ENCODE data around the gene ZNF281. TPM values are rescaled to one million over a fixed set of nuclear protein-coding genes. Genes with fewer than 3 reads are reported as not detected.

Gene ZNF281
- polyA plus RNA-seq, 2 of the 4 experiments (the other 2 are of a cell fraction): 33.7 to 39.1 TPM

DNA sequence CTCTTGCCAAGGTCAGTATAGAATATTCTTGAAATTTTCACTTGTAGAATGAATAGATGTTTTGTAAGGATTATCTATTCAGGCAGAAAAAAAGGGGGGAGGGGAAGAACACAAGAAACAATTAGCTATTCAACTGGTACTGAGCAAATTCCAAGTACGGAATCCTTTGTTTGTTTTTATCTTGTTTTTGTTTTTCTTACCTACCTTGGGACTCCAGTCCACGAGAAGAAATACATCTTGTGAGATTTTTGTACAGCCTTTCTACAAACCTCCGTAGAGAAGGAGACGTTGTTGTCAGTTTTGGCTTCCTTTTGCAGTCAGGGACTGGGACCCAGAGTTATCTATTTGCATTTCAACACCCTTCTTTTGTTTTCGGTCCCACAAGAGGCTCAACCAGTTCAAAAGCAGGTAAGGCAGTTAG, 36.0 kb downstream of the ZNF281 start:
- ATAC-seq (no peak), FAIRE-seq (no peak), DNase-seq (ENCODE audit: low read depth in 1 of 2, low spot score in 1 of 2) (no peak)
- ChIA-PET POLR2A (interaction anchor here (1.3 to 1.5 kb wide), 2 partner anchors 10 to 36 kb away, joined by 4 to 5 read pairs; partner anchors contain the start of gene ZNF281), CTCF (interaction anchor here (0.9 to 2.0 kb wide), 4 partner anchors 10 to 115 kb away, joined by 3 to 7 read pairs (median 3); no protein-coding TSS in a partner anchor)
- Histone ChIP-seq H3K4me2 (peak overlapping the region; percentile 75), H3K27ac (peak overlapping the region; percentile 88 to 95), H3K4me3 (peak overlapping the region; percentile 31), H3K4me1 (peaks cover 94% of the 10 kb centered on the region), H3K9me3 (no peaks in the 10 kb centered on the region)
- TF ChIP-seq HDAC2 (IDR thresholded peaks at IDR 0.05) (no peak), NR3C1 (IDR thresholded peaks at IDR 0.05) (no peak), MYC (IDR thresholded peaks at IDR 0.05; ENCODE audit: borderline replicate concordance, low read length) (no peak), ZNF302 (CRISPR knock-in tag; IDR thresholded peaks at IDR 0.05) (no peak), RCOR1 (IDR thresholded peaks at IDR 0.05; ENCODE audit: low read depth, low read length) (no peak), ZC3H11A (IDR thresholded peaks at IDR 0.05) (no peak), TP53 (CRISPR knock-in tag; IDR thresholded peaks at IDR 0.05) (no peak), BCL3 (IDR thresholded peaks at IDR 0.05) (no peak), TFCP2L1 (CRISPR knock-in tag; IDR thresholded peaks at IDR 0.05) (no peak), KDM5A (IDR thresholded peaks at IDR 0.05) (no peak), POLR2A (IDR thresholded peaks at IDR 0.05; ENCODE audit: low read length) (no peak), CBX8 (IDR thresholded peaks at IDR 0.05) (no peak), FOSL2 (IDR thresholded peaks at IDR 0.05) (no peak), FOSL2 (CRISPR knock-in tag; IDR thresholded peaks at IDR 0.05) (no peak), ZFP36 (IDR thresholded peaks at IDR 0.05; ENCODE audit: borderline replicate concordance, partially characterized antibody) (no peak), CEBPB (IDR thresholded peaks at IDR 0.05) (no peak)
- TF ChIP-seq, protein P1, sequence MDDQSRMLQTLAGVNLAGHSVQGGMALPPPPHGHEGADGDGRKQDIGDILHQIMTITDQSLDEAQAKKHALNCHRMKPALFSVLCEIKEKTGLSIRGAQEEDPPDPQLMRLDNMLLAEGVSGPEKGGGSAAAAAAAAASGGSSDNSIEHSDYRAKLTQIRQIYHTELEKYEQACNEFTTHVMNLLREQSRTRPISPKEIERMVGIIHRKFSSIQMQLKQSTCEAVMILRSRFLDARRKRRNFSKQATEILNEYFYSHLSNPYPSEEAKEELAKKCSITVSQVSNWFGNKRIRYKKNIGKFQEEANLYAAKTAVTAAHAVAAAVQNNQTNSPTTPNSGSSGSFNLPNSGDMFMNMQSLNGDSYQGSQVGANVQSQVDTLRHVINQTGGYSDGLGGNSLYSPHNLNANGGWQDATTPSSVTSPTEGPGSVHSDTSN (IDR thresholded peaks at IDR 0.05): no peak
- WGBS (ENCODE audit: missing lambda C conversion rate): under 1% methylated on average over 5 of the region's 5 CpGs

DNA sequence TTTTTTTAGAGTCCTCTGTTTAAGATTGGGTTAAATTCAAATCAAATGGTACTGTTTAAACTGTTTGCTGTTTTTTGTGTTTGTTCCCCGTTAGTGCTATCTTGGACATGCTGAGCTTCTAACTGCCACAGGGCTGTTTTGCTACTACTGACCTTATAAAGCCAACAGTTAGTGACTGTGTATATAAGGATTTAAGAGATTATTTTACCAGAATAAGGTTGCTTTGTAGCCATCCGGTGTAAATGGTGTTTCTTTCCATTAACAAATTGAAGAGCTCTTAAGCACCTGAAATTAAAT, 37.0 kb downstream of the ZNF281 start:
- peaks cover 94% of the 10 kb centered on the region for H3K4me1 ChIP-seq
- TF ChIP-seq BHLHE40 (IDR thresholded peaks at IDR 0.05; ENCODE audit: low read depth, low read length) (no peak), RAD21 (conservative IDR thresholded peaks at IDR 0.05 in 1 of 2, IDR thresholded peaks at IDR 0.05 in 1 of 2) (0 out of 5 replicates have a peak, but pooled peaks of 1 of the 2 experiments have one; percentile 4), ATOH8 (CRISPR knock-in tag; IDR thresholded peaks at IDR 0.05; ENCODE audit: low read depth) (no peak), NPAS2 (CRISPR knock-in tag; IDR thresholded peaks at IDR 0.05; ENCODE audit: borderline replicate concordance) (no peak), PHF8 (IDR thresholded peaks at IDR 0.05; ENCODE audit: borderline replicate concordance, low read depth) (no peak), NR3C1 (IDR thresholded peaks at IDR 0.05) (no peak), FOSL2 (IDR thresholded peaks at IDR 0.05) (no peak), FOSL2 (CRISPR knock-in tag; IDR thresholded peaks at IDR 0.05) (no peak), POLR2AphosphoS2 (conservative IDR thresholded peaks at IDR 0.05; ENCODE audit: low read length) (no peak)
- TF ChIP-seq, protein P2, sequence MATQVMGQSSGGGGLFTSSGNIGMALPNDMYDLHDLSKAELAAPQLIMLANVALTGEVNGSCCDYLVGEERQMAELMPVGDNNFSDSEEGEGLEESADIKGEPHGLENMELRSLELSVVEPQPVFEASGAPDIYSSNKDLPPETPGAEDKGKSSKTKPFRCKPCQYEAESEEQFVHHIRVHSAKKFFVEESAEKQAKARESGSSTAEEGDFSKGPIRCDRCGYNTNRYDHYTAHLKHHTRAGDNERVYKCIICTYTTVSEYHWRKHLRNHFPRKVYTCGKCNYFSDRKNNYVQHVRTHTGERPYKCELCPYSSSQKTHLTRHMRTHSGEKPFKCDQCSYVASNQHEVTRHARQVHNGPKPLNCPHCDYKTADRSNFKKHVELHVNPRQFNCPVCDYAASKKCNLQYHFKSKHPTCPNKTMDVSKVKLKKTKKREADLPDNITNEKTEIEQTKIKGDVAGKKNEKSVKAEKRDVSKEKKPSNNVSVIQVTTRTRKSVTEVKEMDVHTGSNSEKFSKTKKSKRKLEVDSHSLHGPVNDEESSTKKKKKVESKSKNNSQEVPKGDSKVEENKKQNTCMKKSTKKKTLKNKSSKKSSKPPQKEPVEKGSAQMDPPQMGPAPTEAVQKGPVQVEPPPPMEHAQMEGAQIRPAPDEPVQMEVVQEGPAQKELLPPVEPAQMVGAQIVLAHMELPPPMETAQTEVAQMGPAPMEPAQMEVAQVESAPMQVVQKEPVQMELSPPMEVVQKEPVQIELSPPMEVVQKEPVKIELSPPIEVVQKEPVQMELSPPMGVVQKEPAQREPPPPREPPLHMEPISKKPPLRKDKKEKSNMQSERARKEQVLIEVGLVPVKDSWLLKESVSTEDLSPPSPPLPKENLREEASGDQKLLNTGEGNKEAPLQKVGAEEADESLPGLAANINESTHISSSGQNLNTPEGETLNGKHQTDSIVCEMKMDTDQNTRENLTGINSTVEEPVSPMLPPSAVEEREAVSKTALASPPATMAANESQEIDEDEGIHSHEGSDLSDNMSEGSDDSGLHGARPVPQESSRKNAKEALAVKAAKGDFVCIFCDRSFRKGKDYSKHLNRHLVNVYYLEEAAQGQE (IDR thresholded peaks at IDR 0.05): no peak
- ATAC-seq (peak; percentile 27 to 45; a peak in 2 of 6 replicates), DNase-seq (ENCODE audit: low read depth in 1 of 2, low spot score in 1 of 2) (no peak), FAIRE-seq (no peak)
- peak overlapping the region; percentile 88 to 95 for H3K27ac ChIP-seq
- peak overlapping the region; percentile 31; the same call in 1 of the 3 replicates for H3K4me3 ChIP-seq
- POLR2A ChIA-PET: interaction anchor here (0.5 to 1.5 kb wide), 3 partner anchors 9 to 37 kb away, joined by 3 to 5 read pairs (median 4); partner anchors contain the start of gene ZNF281
- no peaks in the 10 kb centered on the region for H3K9me3 ChIP-seq
- CTCF ChIA-PET: interaction anchor here (0.8 to 2.0 kb wide), 6 partner anchors 9 to 138 kb away, joined by 3 to 7 read pairs (median 3); no protein-coding TSS in a partner anchor
- 0% methylated on average over 2 of the region's 2 CpGs for WGBS (ENCODE audit: missing lambda C conversion rate)
- peak overlapping the region; percentile 75 for H3K4me2 ChIP-seq

Data from A549 (cell line).